MM.1S (cell line): ENCODE results near the gene EMP2.

Experiments
- CTCF ChIP-seq: fragments of 300-600 bp; sonication (generic); IDR thresholded peaks from 2 replicates; pipeline ENCODE4 v1.5.1; 2016; ENCODE audit warnings: antibody characterized with exemption, low read length, mixed read lengths
- EZH2 ChIP-seq: fragments of 300-600 bp; sonication (generic); optimal IDR thresholded peaks from 2 replicates; pipeline ENCODE3; 2017; ENCODE audit warnings: low read depth, mild to moderate bottlenecking, antibody characterized with exemption, low read length, mixed read lengths
- EZH2phosphoT487 ChIP-seq: fragments of 300-600 bp; sonication (generic); IDR thresholded peaks from 2 replicates; pipeline ENCODE4 v1.6.1; 2018; ENCODE audit warnings: antibody characterized with exemption, low read length

GRCh38 chr16:10519297-10519696, 61.1 kb downstream of the EMP2 start:
- no peak for TF ChIP-seq CTCF
- TF ChIP-seq EZH2 = no peak
- TF ChIP-seq EZH2phosphoT487 = no peak
